Medulla oblongata (tissue), 1 donor: ENCODE data around the gene SDK2.

Experiments used
- DNase-seq: peaks from one replicate; pipeline ENCODE4 v3.0.0-alpha.2; 2015; ENCODE audit errors: extremely low spot score

SDK2 gene

GRCh38 chr17:73506470-73507435 is 137.5 kb downstream of the SDK2 start:
- DNase-seq = no peak

- no peak for DNase-seq
Observed at GRCh38 chr17:73503560-73503959, 140.7 kb downstream of the SDK2 start.

- DNase-seq = no peak
Observed at GRCh38 chr17:73500414-73500999, 143.7 kb downstream of the SDK2 start.

GRCh38 chr17:73498886-73499554 is 145.2 kb downstream of the SDK2 start:
- no peak for DNase-seq

- DNase-seq = no peak
Observed at GRCh38 chr17:73498176-73498575, 146.1 kb downstream of the SDK2 start.

- DNase-seq = no peak
Observed at GRCh38 chr17:73497721-73498120, 146.5 kb downstream of the SDK2 start.

GRCh38 chr17:73496232-73496631 is 148.0 kb downstream of the SDK2 start:
- DNase-seq = no peak

GRCh38 chr17:73495641-73496040 is 148.6 kb downstream of the SDK2 start:
- no peak for DNase-seq

- no peak for DNase-seq
Observed at GRCh38 chr17:73494950-73495349, 149.3 kb downstream of the SDK2 start.

- DNase-seq = no peak
Observed at GRCh38 chr17:73493956-73494926, 150.0 kb downstream of the SDK2 start.

- DNase-seq = no peak
Observed at GRCh38 chr17:73492821-73493814, 151.1 kb downstream of the SDK2 start.

GRCh38 chr17:73492125-73492820 is 152.0 kb downstream of the SDK2 start:
- no peak for DNase-seq

- DNase-seq = no peak
Observed at GRCh38 chr17:73491648-73492047, 152.6 kb downstream of the SDK2 start.

- DNase-seq = no peak
Observed at GRCh38 chr17:73490851-73491250, 153.4 kb downstream of the SDK2 start.

GRCh38 chr17:73489991-73490390 is 154.3 kb downstream of the SDK2 start:
- DNase-seq = no peak

- DNase-seq = no peak
Observed at GRCh38 chr17:73489333-73489732, 154.9 kb downstream of the SDK2 start.

- DNase-seq = no peak
Observed at GRCh38 chr17:73485130-73485529, 159.1 kb downstream of the SDK2 start.

- no peak for DNase-seq
Observed at GRCh38 chr17:73482894-73483293, 161.4 kb downstream of the SDK2 start.

GRCh38 chr17:73482251-73482716 is 162.0 kb downstream of the SDK2 start:
- no peak for DNase-seq
